HS-5 (cell line): ENCODE data around the gene FUOM.
A peak's percentile ranks its signal among the peaks of the same experiment; 100 is the strongest.

Experiments used
- DNase-seq: peaks from one replicate; pipeline ENCODE4 v3.0.0-alpha.2; 2012; ENCODE audit warnings: low read depth

The FUOM gene

GRCh38 chr10:133357285-133358161 lies at the start of gene FUOM:
FUOM (minus strand) TSS chr10:133358019; CDS start chr10:133358007, 12 bp downstream.
- no peak for DNase-seq

GRCh38 chr10:133405844-133406527 lies 48.2 kb upstream of the FUOM start:
- no peak for DNase-seq

GRCh38 chr10:133405272-133405671 lies 47.5 kb upstream of the FUOM start:
- no peak for DNase-seq

GRCh38 chr10:133403784-133404183 lies 46.0 kb upstream of the FUOM start:
- DNase-seq, result no peak

- no peak for DNase-seq
These were observed 45.5 kb upstream of the FUOM start for GRCh38 chr10:133403359-133403758.

- no peak for DNase-seq
These were observed 44.3 kb upstream of the FUOM start for GRCh38 chr10:133401981-133402725.

- DNase-seq, result no peak
These were observed 43.7 kb upstream of the FUOM start for GRCh38 chr10:133401500-133401899.

- DNase-seq, result no peak
These were observed 43.0 kb upstream of the FUOM start for GRCh38 chr10:133400624-133401424.

- DNase-seq, result no peak
These were observed 41.3 kb upstream of the FUOM start for GRCh38 chr10:133399123-133399601.

- DNase-seq, result no peak
These were observed 40.1 kb upstream of the FUOM start for GRCh38 chr10:133397938-133398337.

- no peak for DNase-seq
These were observed 38.3 kb upstream of the FUOM start for GRCh38 chr10:133396035-133396624.

- no peak for DNase-seq
These were observed 37.0 kb upstream of the FUOM start for GRCh38 chr10:133394801-133395221.

- peak; percentile 57 for DNase-seq
These were observed 36.3 kb upstream of the FUOM start, which contains the start of gene MTG1 for GRCh38 chr10:133394064-133394663. MTG1 (plus strand) TSS chr10:133394157; CDS start chr10:133394221, 64 bp downstream.

GRCh38 chr10:133393401-133394063 lies 35.7 kb upstream of the FUOM start:
- DNase-seq, result no peak

GRCh38 chr10:133391761-133392518 lies 34.1 kb upstream of the FUOM start:
- no peak for DNase-seq

GRCh38 chr10:133391249-133391635 lies 33.4 kb upstream of the FUOM start:
- DNase-seq, result no peak

- no peak for DNase-seq
These were observed 32.9 kb upstream of the FUOM start for GRCh38 chr10:133390597-133391248.

- DNase-seq, result no peak
These were observed 31.4 kb upstream of the FUOM start for GRCh38 chr10:133388973-133389818.
